T-helper 1 cell (primary cell): Measurements from ENCODE around the gene FAM3B.

Source experiments
- DNase-seq, 5 donors: peaks; one replicate each; pipeline ENCODE4 v3.0.0-alpha.2; 2012 to 2020

The FAM3B gene

GRCh38 chr21:41369105-41369919 is 52.7 kb downstream of the FAM3B start:
- peak in 2 of 5 donors; percentile 18 to 19 for DNase-seq

- peak in 2 of 5 donors; percentile 31 to 32 for DNase-seq
These were observed 53.6 kb downstream of the FAM3B start for GRCh38 chr21:41369920-41370839.

- DNase-seq: no peak
These were observed 54.5 kb downstream of the FAM3B start for GRCh38 chr21:41370840-41371684.

- no peak for DNase-seq
These were observed 55.1 kb downstream of the FAM3B start for GRCh38 chr21:41371685-41372030.

- DNase-seq: no peak
These were observed 56.7 kb downstream of the FAM3B start for GRCh38 chr21:41373253-41373652.

GRCh38 chr21:41373763-41374162 is 57.2 kb downstream of the FAM3B start:
- no peak for DNase-seq

- no peak for DNase-seq
These were observed 57.6 kb downstream of the FAM3B start for GRCh38 chr21:41374177-41374712.

GRCh38 chr21:41374867-41375533 is 58.4 kb downstream of the FAM3B start:
- no peak for DNase-seq

- no peak for DNase-seq
These were observed 59.3 kb downstream of the FAM3B start for GRCh38 chr21:41375875-41376274.

- DNase-seq: no peak
These were observed 61.1 kb downstream of the FAM3B start for GRCh38 chr21:41377715-41378114.

- DNase-seq: no peak
These were observed 62.2 kb downstream of the FAM3B start for GRCh38 chr21:41378849-41379248.

- no peak for DNase-seq
These were observed 63.3 kb downstream of the FAM3B start for GRCh38 chr21:41379901-41380300.

GRCh38 chr21:41381731-41382130 is 65.1 kb downstream of the FAM3B start:
- DNase-seq: no peak

GRCh38 chr21:41387042-41387819 is 70.6 kb downstream of the FAM3B start:
- DNase-seq: no peak

- DNase-seq: no peak
These were observed 71.2 kb downstream of the FAM3B start for GRCh38 chr21:41387824-41388223.

- DNase-seq: no peak
These were observed 71.7 kb downstream of the FAM3B start for GRCh38 chr21:41388259-41388658.

- no peak for DNase-seq
These were observed 73.5 kb downstream of the FAM3B start for GRCh38 chr21:41390043-41390639.

- DNase-seq: no peak
These were observed 77.4 kb downstream of the FAM3B start for GRCh38 chr21:41393876-41394465.

GRCh38 chr21:41396558-41397075 is 80.0 kb downstream of the FAM3B start:
- no peak for DNase-seq

GRCh38 chr21:41397471-41397891 is 80.9 kb downstream of the FAM3B start:
- no peak for DNase-seq
